ENCODE results near the gene NPC1L1. TPM values are rescaled to one million over a fixed set of nuclear protein-coding genes. Genes with fewer than 3 reads are reported as not detected.

NPC1L1 gene
- total RNA-seq, 1 experiment from 2014 or later, result 0.04 TPM

- Histone ChIP-seq H3K9me2 (replicated peaks; ENCODE audit: low read length) (no peaks in the 10 kb centered on the region), H3K9ac (ENCODE audit: low read length) (no peak overlapping the region), H3F3A (ENCODE audit: low read length, unreplicated experiment) (no peaks in the 10 kb centered on the region), H3K27me3 (ENCODE audit: low read length) (no peaks in the 10 kb centered on the region), H3K36me3 (ENCODE audit: low read depth, low read length) (no peaks in the 10 kb centered on the region), H3K27ac (ENCODE audit: low read length) (no peak overlapping the region), H4K20me1 (ENCODE audit: low read length) (no peaks in the 10 kb centered on the region), H3K4me2 (ENCODE audit: low read length) (no peak overlapping the region), H3K79me2 (ENCODE audit: low read length) (no peaks in the 10 kb centered on the region), H3K4me1 (ENCODE audit: insufficient read depth, low read length) (no peaks in the 10 kb centered on the region), H2AFZ (ENCODE audit: low read length) (no peak overlapping the region), H3K4me3 (ENCODE audit: low read length) (no peak overlapping the region), H3K9me3 (ENCODE audit: low read length) (no peaks in the 10 kb centered on the region)
- ChIA-PET CTCF (no interaction called here), POLR2A (ENCODE audit: unreplicated experiment) (no interaction called here)
- no TSS peak for BruUV-seq (replicated peaks)
- TF ChIP-seq CTCF (conservative IDR thresholded peaks at IDR 0.05; ENCODE audit: low read depth, low read length) (no peak), EZH2phosphoT487 (IDR thresholded peaks at IDR 0.05; ENCODE audit: borderline replicate concordance, low read length) (no peak), EZH2 (IDR thresholded peaks at IDR 0.05; ENCODE audit: low read length, unreplicated experiment) (no peak)
- no peak for ATAC-seq
- no peak for DNase-seq
- intact Hi-C loops (cut with micrococcal nuclease), result no loop called here
Observed at GRCh38 chr7:44512736-44513135, 28.4 kb downstream of the NPC1L1 start.

- ChIA-PET CTCF (no interaction called here), POLR2A (ENCODE audit: unreplicated experiment) (no interaction called here)
Observed at GRCh38 chr7:44511863-44512468, 29.2 kb downstream of the NPC1L1 start.

More at GRCh38 chr7:44511863-44512468, 29.2 kb downstream of the NPC1L1 start:
- Histone ChIP-seq H3F3A (ENCODE audit: low read length, unreplicated experiment) (no peaks in the 10 kb centered on the region), H3K4me2 (ENCODE audit: low read length) (no peak overlapping the region), H3K4me1 (ENCODE audit: insufficient read depth, low read length) (no peaks in the 10 kb centered on the region), H2AFZ (ENCODE audit: low read length) (no peak overlapping the region), H3K9ac (ENCODE audit: low read length) (no peak overlapping the region), H3K27me3 (ENCODE audit: low read length) (no peaks in the 10 kb centered on the region), H3K36me3 (ENCODE audit: low read depth, low read length) (no peaks in the 10 kb centered on the region), H3K9me2 (replicated peaks; ENCODE audit: low read length) (no peaks in the 10 kb centered on the region), H3K9me3 (ENCODE audit: low read length) (no peaks in the 10 kb centered on the region), H3K27ac (ENCODE audit: low read length) (no peak overlapping the region), H4K20me1 (ENCODE audit: low read length) (no peaks in the 10 kb centered on the region), H3K4me3 (ENCODE audit: low read length) (no peak overlapping the region), H3K79me2 (ENCODE audit: low read length) (no peaks in the 10 kb centered on the region)
- DNase-seq, result no peak
- intact Hi-C loops (cut with micrococcal nuclease), result no loop called here
- ATAC-seq, result no peak
- TF ChIP-seq EZH2phosphoT487 (IDR thresholded peaks at IDR 0.05; ENCODE audit: borderline replicate concordance, low read length) (no peak), CTCF (conservative IDR thresholded peaks at IDR 0.05; ENCODE audit: low read depth, low read length) (no peak), EZH2 (IDR thresholded peaks at IDR 0.05; ENCODE audit: low read length, unreplicated experiment) (no peak)
- no TSS peak for BruUV-seq (replicated peaks)
